Stimulated activated CD4-positive, alpha-beta T cell treated with anti-CD3 and anti-CD28 coated beads, Interleukin-12 subunit alpha, Interleukin-12 subunit beta, amount 100 ng/mL, for 48 hours (primary cell): ENCODE data around the gene TNC.

Source experiments
- DNase-seq, 3 donors: peaks; one replicate each; pipeline ENCODE4 v3.0.0-alpha.2; 2020; ENCODE audit warnings: low read depth in 2 of 3, low spot score in 1 of 3

Gene TNC

DNA sequence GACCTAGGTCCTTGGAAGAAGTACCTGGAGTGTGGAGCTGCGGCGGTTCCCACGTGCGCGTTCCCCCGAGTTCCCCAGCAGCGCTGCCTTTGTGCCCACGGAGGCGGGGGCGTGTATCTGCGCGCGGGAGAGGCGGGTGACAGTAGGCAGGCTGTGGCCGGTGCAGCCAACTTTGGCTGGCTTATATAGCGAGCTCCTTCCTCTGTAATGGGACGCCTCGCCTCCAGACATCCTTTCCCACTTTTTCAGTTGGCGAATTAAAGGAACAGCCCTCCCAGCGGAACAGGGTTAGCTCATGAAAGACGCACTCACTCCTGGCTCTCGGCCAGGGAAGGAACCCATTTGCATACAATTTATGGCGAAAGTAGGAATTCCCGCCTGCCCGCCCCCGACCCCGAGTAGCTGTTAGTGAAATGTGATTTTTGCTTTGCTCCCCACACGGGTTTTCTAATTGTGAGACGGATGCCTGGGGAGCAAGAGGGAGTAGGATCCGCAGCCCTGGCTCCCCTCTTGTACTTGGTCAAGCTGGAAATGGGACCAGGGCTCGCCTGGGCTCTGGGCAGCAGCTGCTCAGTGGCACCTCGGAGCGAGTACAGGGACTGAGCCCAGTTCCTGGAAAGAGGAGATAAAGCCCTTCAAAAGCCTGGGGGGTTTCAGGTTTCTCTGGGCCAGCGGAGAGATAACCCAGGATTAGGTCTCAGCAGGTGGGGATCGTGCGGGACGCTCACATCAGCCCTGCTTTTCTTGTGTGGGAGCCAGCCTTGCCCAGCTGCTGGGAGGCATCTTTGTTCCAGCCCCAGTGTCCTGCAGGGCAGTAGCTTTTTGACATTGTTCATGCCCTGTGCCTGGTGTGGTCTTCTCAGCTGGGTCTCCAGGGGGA is at the start of gene TNC:
Gene TNC, minus strand, starts transcription at position 159 of the 880 bp plus-strand sequence. CDS start 27,139 bp downstream, outside the sequence.
- no peak for DNase-seq

DNA sequence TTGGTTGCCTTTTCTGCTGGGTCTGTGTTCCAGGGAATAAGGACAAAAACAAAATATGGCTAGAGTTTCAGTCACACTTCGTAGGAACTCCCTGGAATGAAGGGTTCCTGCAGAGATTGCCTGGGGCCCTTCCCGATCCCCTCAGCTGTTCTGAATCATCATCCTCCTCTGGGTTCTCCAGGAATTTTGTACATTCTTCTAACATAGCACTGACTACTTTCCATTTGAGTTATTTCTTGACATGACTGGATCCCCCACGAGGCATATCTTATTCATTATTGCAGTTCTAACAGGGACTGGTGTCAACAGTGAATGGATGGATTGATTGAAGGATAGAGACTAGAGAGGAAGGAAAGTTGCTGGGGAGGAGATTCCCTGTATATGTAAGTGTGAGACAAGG is 49.2 kb upstream of the TNC start:
- no peak for DNase-seq

DNA sequence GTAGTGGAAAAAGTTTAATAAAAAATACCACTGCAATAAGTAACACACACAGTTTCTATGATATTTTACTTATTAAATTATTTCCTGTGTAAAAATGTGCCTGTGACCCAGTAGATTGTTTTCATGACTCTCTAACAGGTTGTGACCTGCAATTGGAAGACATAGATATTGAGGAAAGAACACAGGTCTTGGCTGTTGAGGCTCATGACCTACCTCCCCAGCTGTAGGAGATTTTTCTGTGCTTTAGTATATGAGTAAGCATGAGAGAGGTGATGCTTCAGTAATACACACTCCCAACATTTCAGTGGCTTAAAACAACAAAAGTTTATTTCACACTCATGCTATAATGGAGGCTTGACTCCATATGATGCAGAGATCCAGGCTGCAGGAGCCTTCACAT is 47.3 kb upstream of the TNC start:
- no peak for DNase-seq

DNA sequence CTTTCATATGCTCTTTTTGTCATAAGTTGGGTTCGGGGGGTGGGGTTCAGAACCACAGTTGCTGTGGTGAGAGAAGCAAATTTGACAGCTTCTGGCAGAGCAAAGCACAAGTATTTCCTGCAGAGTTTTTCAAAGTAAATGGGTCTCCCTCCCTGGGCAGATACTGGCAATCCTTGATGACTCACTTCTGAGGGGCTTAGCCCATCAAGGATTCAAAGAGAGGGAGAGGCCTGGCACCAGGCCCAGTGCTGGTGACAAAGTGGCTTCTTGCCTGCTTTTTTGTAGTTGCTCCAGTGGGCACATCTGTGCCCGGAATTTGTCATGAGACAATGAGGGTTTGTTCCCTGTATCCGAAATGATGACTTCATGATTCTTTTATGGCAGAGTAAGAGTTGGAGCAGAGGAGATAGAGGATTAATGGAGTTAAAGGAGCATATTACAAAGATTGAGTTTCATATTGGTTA is 46.6 kb upstream of the TNC start:
- no peak for DNase-seq

DNA sequence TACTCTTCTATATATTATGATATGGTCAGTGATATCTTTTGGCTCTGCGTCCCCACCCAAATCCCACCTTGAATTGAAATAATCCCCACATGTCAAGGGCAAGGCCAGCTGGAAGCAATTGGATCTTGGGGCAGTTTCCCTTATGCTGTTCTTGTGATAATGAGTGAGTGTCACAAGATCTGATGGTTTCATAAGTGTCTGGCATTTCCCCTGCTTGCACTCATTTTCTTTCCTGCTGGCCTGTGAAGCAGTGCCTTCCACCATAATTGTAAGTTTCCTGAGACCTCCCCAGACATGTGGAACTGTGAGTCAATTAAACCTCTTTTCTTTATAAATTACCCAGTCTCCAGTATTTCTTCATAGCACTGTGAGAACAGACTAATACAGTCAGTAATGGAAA is 45.0 kb upstream of the TNC start:
- no peak for DNase-seq

DNA sequence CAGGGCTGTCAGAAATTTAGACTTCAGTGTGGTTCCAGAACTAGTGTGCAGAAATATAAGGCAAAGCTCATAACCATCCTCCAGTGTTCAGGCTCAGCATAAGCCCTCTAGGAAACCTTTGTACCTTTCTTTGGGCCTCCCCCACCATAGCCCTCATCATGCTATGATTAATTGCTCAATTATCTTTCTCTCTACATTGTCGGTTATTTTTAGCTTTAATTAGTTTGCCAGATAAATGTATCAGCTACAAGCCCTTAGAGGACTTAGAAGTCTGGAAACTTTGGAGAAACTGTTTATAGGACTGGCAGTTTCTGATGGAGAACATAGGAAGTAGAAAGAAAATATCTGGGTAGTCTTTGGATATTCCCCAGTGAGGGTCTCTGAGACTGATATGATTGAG is 43.5 kb upstream of the TNC start:
- no peak for DNase-seq

DNA sequence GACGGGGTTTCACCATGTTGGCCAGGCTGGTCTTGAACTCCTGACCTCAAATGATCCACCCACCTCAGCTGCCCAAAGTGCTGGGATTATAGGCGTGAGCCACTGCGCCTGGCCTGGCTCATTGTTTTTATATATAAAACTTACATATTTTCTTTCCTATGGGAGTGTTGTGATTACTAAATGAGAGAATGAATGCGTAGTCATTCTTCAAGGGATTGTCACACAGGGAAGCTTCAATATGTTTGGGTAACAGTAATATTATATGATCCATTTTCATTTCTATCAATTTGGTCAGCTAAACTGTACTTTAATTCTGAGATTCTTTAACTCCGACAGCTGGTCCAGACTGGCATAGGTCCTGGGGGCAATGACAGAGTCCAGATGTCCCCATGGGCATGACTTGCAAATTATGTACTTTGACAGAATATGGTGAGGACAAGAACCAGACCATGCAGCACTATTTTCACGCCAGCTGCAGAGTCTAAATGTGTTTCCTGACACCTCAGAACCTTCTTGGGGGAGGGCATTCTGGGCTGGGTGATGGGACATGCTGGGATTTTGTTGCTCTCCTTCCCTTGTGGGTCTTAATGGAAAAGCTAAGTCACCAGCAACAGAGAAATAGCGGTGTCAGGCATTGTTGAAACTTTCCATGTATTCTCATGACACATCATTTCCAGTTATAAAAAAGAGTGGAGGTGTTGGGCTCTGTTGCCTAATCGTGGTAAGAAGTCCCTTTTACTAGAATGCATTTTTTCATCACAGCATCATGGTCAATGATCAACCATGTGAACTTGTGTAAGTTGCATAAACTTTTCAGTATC is 40.9 kb upstream of the TNC start:
- no peak for DNase-seq

DNA sequence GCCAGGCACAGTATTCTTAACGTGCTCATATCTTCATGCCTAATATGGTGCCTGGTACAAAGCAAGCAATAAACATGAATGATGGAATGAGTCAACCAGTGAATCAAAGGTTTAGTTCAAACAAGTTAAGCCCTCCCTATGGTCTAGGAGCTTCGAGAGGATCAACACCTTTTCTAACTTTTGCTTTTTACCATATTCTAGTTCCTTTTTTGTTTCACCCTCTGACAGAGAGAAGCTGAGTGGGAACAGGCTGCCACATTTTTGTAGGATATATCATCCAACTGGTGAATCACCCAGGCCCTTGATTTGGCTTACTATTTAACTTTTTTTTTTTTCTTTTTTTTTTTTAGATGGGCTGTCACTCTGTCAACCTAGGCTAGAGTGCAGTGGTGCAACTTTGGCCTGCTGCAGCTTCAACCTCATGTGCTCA is 39.3 kb upstream of the TNC start:
- no peak for DNase-seq

DNA sequence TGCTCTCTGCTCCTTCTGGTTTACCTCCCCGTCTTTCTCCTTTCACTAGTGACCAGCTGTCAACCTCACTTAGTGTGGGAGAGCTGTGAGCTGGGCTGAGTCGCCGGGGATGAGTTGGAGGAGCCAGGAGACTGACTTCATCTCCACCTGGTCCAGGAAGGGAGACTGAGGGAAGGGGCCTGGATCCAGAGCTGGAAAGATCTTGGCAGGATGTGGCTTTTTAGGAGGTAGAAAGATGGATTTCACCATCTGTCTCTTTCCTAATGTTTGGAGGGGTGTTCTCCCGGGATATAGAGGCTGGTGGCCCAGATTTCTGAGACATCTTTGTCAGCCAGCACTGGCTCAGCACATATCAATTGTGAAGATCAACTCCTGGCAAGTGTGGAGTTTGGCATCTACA is 37.1 kb upstream of the TNC start:
- DNase-seq: no peak

DNA sequence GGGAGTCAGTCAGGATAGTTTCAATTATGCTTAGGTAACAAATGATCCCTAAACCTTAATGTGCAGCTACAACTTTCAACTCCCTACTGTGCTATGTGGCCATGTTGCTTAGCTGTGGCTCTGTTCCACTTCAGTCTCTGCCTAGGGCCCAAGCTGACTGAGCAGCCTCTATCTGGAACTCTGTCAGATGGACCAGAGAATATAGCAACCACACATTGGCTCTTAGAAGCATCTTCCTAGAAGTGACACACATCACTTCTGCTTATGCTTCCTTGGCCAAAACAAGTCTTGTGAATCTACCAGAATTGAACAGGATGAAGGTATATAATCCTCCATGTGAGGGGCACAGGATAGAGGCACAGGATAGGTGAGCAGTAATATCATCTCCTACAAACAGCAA is 36.7 kb upstream of the TNC start:
- DNase-seq: no peak

DNA sequence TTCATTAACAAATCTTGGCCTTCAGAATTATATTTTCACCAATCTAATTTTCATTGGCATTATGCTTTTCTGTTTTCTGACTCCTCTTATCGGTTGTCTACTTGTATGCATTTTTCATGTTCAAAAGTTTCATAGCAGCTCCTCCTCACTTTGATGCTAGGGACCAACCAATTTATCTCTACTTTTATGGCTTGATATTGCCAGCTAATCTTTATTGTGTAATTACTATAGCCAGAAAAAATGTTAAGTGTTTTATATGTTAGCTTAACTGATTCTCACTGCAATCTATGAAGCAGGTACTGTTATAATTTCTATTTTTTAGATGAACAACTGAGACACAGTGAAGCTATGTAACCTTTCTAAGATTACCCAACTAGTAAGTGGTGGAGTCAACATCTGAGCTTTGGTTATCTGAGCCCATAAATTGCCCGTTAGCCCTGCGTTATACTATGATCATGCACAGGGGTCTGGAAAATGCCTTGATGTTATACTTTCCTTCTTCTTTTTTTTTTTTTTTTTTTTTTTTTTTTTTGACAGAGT is 34.4 kb upstream of the TNC start:
- no peak for DNase-seq

DNA sequence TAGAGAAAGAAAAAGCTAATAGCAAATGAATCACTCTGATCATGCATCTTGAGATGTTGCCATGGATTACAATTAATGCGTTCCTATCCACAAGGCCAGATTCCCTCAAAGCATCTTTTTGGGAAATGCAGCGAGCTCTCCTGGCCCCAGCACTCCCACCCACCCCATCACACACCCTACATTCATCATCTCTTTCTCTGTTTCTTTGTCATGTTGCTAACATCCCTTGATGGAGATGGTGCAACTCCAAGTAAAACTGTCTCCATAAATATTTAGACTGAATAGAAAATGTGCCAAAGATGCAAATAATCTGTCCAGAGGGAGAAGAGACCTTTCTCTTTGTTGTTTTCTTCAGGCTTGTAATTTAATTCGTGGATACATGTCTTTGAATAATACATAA is 30.8 kb upstream of the TNC start:
- no peak for DNase-seq

DNA sequence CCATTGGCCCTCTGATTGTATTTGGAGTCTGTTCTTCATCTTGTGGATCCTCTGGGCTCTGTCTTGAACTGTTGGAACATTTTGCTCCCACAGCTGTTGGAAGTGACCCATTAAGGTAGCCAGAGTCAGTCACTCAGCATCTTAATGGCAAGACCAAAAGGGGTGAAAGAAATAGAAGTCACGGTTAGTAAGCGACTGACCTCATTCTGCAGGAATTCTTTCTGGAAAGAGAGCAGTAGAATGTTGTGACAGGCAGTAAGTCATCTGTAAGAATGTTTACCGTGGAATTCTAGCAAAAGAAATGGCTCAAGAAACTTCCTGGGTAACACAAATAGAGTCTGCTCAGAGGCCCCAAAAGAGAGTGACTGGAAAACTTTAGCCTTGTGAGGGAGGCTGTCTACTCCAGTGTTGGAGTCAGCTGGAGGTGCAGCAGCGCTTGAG is 28.6 kb upstream of the TNC start:
- no peak for DNase-seq

DNA sequence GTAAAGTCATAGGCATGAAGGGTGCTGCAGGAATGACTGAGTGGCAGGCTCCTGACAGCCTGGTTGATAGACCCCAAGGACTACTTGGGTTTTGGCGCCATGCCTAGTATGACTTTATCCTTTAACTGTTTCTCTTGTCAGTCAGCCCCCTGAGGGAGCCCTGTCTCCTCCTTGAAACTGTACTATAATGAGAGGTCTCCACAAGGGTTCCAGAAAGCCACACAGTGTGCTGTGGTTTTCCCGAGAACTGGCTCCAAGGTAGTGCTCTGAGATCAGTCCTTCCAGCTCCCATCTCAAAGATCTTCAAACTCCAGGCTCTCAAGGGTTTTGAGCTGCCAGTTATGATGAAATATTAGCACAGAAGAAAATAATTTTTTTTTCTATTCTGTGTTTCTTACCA is 26.7 kb upstream of the TNC start:
- DNase-seq: no peak

DNA sequence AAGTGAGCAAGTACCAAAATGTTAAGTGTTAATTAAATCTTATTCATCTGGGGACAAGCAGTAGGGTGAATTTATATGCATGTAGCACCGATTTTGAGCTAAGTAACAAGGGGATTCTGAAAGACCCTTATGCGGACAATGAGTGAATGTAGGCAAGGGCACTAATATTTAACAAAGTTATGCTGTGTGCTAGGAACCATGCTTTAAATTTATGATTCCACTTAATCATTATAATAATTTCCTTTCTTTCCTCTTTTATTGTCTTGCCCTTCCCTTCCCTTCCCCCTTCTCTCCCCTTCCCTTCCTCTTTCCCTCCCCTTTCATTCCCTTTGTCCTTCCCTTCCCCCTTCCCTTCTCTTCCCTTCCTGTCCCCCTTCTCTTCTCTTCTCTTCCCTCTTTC is 25.7 kb upstream of the TNC start:
- DNase-seq: no peak

DNA sequence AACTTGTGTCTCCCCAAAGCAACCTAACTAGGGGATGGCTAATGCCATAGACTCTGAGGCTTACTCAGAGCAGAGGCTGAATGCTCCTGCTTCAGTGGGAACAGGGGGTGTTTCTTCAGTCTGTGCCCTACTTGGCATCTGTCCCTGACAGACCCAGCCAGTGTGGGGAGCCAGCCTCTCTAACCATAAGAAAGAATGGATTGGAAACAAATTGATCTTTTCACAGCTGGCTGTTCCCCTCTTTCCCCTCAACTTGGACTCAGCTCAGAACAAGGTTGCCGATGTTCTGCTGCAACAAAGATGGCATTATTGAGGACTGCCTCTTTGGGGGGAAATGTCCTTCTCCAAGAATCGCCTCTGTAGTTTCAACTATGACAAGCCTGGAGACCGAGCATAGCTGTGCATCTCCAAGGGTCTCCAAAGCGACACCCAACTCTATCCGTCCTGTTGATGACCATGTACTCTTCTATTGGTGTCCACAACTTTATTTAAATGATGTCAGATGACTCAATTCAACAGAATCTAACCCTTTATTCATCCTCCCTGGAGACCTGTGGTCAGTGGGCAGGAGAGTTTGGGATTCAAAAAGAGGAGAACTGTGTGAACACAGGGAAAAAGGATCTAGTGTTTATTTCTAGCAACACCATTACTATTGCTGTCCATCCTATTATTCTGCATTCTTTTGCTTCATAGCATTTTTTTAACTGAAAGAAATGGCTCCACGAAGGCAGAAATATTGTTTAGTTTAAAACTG is 24.7 kb upstream of the TNC start:
- no peak for DNase-seq

DNA sequence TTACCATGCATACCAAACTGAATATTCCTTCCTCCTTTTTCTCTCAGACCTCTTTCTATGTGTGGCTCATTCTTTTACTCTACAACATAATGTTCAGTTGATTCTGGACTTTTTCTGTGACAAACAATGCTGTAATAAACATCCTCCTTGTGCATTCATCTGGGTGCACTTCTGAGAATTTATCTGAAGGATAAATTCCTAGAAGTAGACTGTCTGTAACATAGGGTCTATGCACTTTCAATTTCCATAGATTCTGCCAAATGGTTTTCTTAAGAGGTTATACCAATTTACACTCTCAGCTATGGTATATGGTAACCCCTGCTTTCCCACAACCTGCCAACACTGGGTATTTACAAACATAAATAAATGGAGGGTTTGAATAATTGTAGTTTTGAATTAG is 24.1 kb upstream of the TNC start:
- DNase-seq: no peak

DNA sequence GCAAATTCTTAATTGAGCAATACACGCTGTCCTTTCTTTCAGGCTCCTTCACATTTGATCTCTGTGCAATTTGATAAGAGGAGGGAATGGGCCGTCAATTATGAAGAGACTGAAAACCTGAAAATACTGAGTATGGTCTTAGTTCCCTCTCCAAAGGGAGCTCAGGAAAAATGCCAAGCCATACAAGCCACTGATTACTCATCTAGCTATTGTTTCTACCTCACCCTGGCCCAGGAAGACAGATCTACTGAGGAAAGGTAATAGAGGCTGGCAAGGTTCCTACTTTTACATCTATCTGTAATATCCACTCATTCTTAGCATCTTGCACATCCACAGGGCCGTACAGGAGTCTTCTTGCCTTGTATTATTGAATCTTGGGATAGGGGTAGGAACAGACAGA is 23.7 kb upstream of the TNC start:
- DNase-seq: no peak

DNA sequence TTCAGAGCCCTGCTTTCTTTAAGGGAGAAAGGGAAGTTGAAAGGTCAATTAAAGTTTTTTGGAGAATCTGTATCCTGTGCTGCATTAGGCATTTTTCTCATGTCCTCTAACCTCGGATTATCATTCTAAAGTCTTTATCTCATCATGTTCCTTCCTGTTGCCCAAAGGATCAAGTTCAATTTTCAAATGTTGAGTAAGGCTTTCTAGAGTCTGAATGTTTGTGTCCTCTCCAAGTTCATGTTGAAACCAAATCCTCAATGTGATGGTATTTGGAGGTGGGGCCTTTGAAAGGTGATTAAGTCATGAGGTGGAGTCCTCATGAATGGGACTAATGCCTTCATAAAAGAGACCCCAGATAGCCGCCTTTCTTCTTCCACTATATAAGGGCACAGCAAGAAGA is 20.2 kb upstream of the TNC start:
- DNase-seq: no peak

DNA sequence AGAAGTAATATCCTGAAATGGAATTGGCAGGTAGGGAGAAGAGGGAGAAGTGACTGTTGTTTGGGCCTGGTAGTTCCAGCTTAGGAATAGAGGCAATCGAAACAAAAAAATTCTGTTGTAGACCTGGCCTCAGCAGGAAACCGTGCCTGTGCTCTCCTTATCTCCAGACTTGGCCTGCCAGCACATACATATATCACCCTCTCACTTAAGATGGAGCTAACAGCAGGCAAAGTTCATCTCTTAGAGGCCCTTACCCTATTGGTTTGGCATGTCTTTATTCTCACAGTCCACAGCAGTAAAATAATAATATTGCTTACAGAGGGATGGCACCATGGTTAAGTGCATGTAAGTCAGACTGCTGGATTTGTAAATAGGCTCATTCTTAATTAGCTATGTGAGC is 19.6 kb upstream of the TNC start:
- DNase-seq: no peak
